DMS79 (cell line): ENCODE results near the gene RALGPS1.

Experiments used
- DNase-seq: peaks from one replicate; lab custom pipeline; 2025; lab: John Stamatoyannopoulos, UW

RALGPS1 gene

GRCh38 chr9:127225801-127226625, 311.4 kb downstream of the RALGPS1 start:
- DNase-seq = peak; percentile 11

GRCh38 chr9:127229691-127230417, 315.3 kb downstream of the RALGPS1 start:
- no peak for DNase-seq

- no peak for DNase-seq
Measured at GRCh38 chr9:127231666-127232065, 317.1 kb downstream of the RALGPS1 start.

- no peak for DNase-seq
Measured at GRCh38 chr9:127232833-127233549, 318.4 kb downstream of the RALGPS1 start.

GRCh38 chr9:127233550-127233949, 319.0 kb downstream of the RALGPS1 start:
- DNase-seq = no peak

GRCh38 chr9:127233989-127234388, 319.4 kb downstream of the RALGPS1 start:
- DNase-seq = no peak

GRCh38 chr9:127237801-127238200, 323.2 kb downstream of the RALGPS1 start:
- DNase-seq = no peak

GRCh38 chr9:127241354-127241753, 326.8 kb downstream of the RALGPS1 start:
- DNase-seq = no peak

GRCh38 chr9:127244609-127245601, 330.3 kb downstream of the RALGPS1 start:
- peak; percentile 93 for DNase-seq

- no peak for DNase-seq
Measured at GRCh38 chr9:127245637-127246164, 331.1 kb downstream of the RALGPS1 start.

- no peak for DNase-seq
Measured at GRCh38 chr9:127248241-127248640, 333.7 kb downstream of the RALGPS1 start.

GRCh38 chr9:127249877-127250276, 335.3 kb downstream of the RALGPS1 start:
- no peak for DNase-seq

- DNase-seq = no peak
Measured at GRCh38 chr9:127250896-127251391, 336.4 kb downstream of the RALGPS1 start.

GRCh38 chr9:127252410-127253318, 338.1 kb downstream of the RALGPS1 start:
- DNase-seq = no peak

GRCh38 chr9:127253446-127253845, 338.9 kb downstream of the RALGPS1 start:
- DNase-seq = no peak

- no peak for DNase-seq
Measured at GRCh38 chr9:127255692-127256091, 341.1 kb downstream of the RALGPS1 start.

- DNase-seq = no peak
Measured at GRCh38 chr9:127256324-127256723, 341.7 kb downstream of the RALGPS1 start.

GRCh38 chr9:127258606-127259471, 344.3 kb downstream of the RALGPS1 start:
- DNase-seq = no peak

GRCh38 chr9:127262602-127263001, 348.0 kb downstream of the RALGPS1 start:
- no peak for DNase-seq
